Measurements from ENCODE around the gene ATOH1.

Gene ATOH1

DNA sequence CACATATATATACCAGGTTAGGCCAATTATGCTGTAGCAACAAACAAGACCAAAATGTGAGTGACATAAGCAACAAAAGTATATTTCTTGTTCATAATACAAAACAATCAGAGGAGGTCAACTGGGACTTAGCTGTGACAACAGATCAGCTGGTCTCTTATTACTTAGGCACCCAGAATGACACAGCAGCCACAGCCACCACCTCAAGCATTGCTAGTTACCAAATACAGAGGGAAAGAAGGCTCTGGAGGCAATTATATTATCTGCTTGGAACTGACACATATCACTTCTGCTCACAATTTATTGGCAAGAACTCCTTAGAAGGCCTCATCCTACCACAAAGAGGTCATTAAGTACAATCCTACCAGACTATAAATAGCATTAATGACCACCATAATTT, 15.2 kb downstream of the ATOH1 start:
- Histone ChIP-seq H3K27ac (ENCODE audit: low read depth, low read length) (no peak overlapping the region), H3K4me1 (ENCODE audit: control insufficient read depth, insufficient read depth, low read length) (no peaks in the 10 kb centered on the region), H3K9ac (ENCODE audit: low read length) (no peak overlapping the region), H3K36me3 (ENCODE audit: control insufficient read depth, insufficient read depth, low read length) (no peaks in the 10 kb centered on the region), H3K27me3 (ENCODE audit: control insufficient read depth, insufficient read depth, low read length) (no peaks in the 10 kb centered on the region), H3K4me3 (ENCODE audit: low read length) (no peak overlapping the region)

DNA sequence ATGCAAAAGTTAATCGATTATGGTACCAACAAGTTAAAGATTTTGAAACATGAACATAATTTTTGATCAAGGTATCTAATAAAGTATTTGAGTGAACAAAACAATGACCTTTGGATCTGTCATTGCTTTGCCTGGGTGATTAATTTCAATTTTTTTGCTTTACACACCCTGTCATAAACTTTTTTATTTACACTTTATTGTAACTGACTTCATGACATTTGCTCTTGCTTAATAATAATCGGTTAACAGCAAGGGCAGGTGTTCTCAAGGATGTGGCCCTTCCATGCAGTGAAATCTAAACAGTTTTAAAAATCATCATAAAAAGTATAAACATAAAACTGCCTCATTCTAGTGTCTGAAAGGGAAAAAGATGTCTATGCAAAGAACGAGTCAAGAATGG, 24.1 kb downstream of the ATOH1 start:
- H3K4me3 ChIP-seq (ENCODE audit: low read length): no peak overlapping the region

DNA sequence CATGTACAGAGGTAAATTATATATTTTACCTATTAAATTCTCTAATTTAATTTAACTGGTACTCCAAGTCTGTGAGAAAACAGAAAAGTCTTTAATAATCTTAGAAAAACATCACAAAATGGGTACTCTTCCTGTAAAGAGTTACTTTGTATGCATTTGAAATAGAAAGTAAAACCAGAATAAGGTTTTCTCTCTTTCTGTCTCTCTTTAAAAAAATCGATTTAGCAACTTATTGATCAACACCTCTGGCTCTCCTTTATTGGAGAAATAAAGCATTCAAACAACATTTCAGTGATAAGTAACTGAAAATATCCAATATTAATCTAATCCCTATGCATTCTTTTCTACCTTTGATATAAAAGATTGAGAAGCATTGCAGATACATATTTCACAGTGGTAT, 27.4 kb downstream of the ATOH1 start:
- Histone ChIP-seq H3K4me3 (ENCODE audit: low read length) (no peak overlapping the region), H3K27ac (ENCODE audit: low read depth, low read length) (no peak overlapping the region), H3K36me3 (ENCODE audit: control insufficient read depth, insufficient read depth, low read length) (no peaks in the 10 kb centered on the region), H3K9ac (ENCODE audit: low read length) (no peak overlapping the region), H3K27me3 (ENCODE audit: control insufficient read depth, insufficient read depth, low read length) (no peaks in the 10 kb centered on the region), H3K4me1 (ENCODE audit: control insufficient read depth, insufficient read depth, low read length) (no peaks in the 10 kb centered on the region)

More for the DNA sequence above, 24.1 kb downstream of the ATOH1 start:
- Histone ChIP-seq H3K27ac (ENCODE audit: low read depth, low read length) (no peak overlapping the region), H3K4me1 (ENCODE audit: control insufficient read depth, insufficient read depth, low read length) (no peaks in the 10 kb centered on the region), H3K36me3 (ENCODE audit: control insufficient read depth, insufficient read depth, low read length) (no peaks in the 10 kb centered on the region), H3K9ac (ENCODE audit: low read length) (no peak overlapping the region), H3K27me3 (ENCODE audit: control insufficient read depth, insufficient read depth, low read length) (no peaks in the 10 kb centered on the region)

DNA sequence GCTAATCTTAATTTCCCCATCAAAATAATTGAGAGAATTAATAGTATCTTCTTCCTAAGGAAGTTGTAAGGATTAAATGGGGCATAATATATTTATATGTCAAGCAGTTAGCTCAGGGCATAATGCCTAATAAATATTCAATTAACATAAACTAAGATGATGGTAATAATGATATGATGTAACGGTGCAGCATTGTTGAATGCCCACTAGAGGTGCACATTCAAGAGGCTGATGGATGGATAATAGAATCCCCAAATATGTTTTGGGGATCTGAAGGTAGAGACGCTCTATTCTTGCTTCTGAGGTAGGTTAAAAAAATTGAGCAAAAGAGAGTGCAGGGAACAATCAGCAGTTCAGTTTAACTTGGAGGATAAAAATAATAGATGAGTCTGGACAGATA, 37.1 kb downstream of the ATOH1 start:
- no peaks in the 10 kb centered on the region for H3K27me3 ChIP-seq (ENCODE audit: control insufficient read depth, insufficient read depth, low read length)
- H3K36me3 ChIP-seq (ENCODE audit: control insufficient read depth, insufficient read depth, low read length): no peaks in the 10 kb centered on the region
- H3K27ac ChIP-seq (ENCODE audit: low read depth, low read length): no peak overlapping the region
- no peak overlapping the region for H3K4me3 ChIP-seq (ENCODE audit: low read length)
- no peaks in the 10 kb centered on the region for H3K4me1 ChIP-seq (ENCODE audit: control insufficient read depth, insufficient read depth, low read length)
- H3K9ac ChIP-seq (ENCODE audit: low read length): no peak overlapping the region

DNA sequence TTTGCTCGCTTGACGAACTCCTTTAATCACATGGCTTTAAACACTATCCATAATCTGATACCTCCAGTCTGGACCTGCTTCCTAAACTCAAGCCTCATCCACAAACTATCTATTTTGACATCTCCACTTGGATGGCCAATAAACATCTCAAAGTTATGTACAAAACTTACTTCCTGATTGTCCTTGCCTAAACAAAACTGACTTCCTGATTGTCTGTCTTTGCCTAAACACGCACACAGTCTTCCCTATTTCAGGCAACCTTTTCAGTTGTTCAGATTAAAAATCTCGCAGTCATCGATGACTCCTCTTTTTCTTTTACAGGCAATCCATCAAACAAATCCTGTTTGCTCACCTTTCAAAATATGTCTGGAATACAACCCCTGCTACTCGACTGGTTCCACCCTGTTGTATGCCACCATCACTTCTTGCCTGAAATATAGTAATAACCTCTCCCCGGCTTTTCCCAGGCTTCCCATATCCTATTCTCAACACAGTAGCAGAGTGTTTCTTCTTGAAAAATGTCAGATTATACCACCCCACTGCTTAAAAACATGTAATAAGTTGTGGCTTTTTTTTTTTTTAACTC, 39.0 kb downstream of the ATOH1 start:
- no peaks in the 10 kb centered on the region for H3K27me3 ChIP-seq (ENCODE audit: control insufficient read depth, insufficient read depth, low read length)
- no peak overlapping the region for H3K4me3 ChIP-seq (ENCODE audit: low read length)
- no peaks in the 10 kb centered on the region for H3K4me1 ChIP-seq (ENCODE audit: control insufficient read depth, insufficient read depth, low read length)
- no peak overlapping the region for H3K27ac ChIP-seq (ENCODE audit: low read depth, low read length)
- H3K9ac ChIP-seq (ENCODE audit: low read length): no peak overlapping the region
- no peaks in the 10 kb centered on the region for H3K36me3 ChIP-seq (ENCODE audit: control insufficient read depth, insufficient read depth, low read length)

DNA sequence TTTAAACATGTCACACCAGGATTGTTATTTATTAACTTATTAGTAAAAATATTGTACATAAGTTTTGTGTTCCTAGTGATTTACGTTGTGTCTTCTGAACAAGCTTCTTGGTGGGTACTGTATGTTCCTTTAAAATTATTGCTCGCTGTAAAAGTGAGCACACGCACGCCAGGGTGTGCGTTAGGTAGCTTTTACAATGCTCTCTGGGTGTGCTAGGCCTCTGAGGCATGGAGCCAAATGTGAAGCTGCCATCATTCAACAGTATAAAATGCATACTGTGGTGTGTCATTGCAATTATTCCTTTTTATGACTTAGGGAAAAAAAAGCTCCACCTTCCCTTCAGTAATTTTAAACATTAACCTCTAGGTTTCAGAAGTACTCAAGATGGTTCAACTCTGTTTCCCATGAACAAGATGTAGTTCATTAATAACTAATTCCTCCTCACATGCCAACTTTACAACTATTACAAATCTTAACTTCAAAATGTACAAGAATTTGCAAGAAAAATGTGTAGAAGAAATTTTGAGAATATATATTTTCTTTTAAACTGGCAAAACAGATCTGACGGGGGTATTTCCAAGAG, 42.4 kb downstream of the ATOH1 start:
- H3K27me3 ChIP-seq (ENCODE audit: control insufficient read depth, insufficient read depth, low read length): no peaks in the 10 kb centered on the region
- no peak overlapping the region for H3K27ac ChIP-seq (ENCODE audit: low read depth, low read length)
- no peaks in the 10 kb centered on the region for H3K4me1 ChIP-seq (ENCODE audit: control insufficient read depth, insufficient read depth, low read length)

DNA sequence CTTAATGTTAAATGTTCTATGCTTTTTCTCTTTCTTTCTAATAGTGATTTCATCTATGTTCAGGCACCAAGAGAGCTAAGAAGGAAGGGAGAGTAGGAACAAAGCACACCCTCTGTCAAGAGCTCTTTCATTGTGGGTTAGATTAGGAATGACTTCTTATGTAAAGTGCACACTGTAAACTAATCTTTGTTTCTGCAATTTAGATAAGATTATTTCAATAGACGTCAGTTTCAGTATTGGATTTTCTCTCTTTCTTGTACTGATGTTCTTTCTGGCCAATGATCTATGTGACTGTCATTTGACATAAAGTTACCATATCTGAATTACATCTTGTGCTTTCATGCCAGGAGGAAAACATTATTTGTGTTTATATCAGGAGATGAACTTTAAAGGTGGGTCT, 48.2 kb downstream of the ATOH1 start:
- H3K9ac ChIP-seq (ENCODE audit: low read length): no peak overlapping the region
- H3K36me3 ChIP-seq (ENCODE audit: control insufficient read depth, insufficient read depth, low read length): no peaks in the 10 kb centered on the region
- no peak overlapping the region for H3K27ac ChIP-seq (ENCODE audit: low read depth, low read length)
- no peaks in the 10 kb centered on the region for H3K27me3 ChIP-seq (ENCODE audit: control insufficient read depth, insufficient read depth, low read length)
- H3K4me1 ChIP-seq (ENCODE audit: control insufficient read depth, insufficient read depth, low read length): no peaks in the 10 kb centered on the region
- no peak overlapping the region for H3K4me3 ChIP-seq (ENCODE audit: low read length)

More for the DNA sequence above, 42.4 kb downstream of the ATOH1 start:
- H3K36me3 ChIP-seq (ENCODE audit: control insufficient read depth, insufficient read depth, low read length): no peaks in the 10 kb centered on the region
- no peak overlapping the region for H3K9ac ChIP-seq (ENCODE audit: low read length)
- no peak overlapping the region for H3K4me3 ChIP-seq (ENCODE audit: low read length)

DNA sequence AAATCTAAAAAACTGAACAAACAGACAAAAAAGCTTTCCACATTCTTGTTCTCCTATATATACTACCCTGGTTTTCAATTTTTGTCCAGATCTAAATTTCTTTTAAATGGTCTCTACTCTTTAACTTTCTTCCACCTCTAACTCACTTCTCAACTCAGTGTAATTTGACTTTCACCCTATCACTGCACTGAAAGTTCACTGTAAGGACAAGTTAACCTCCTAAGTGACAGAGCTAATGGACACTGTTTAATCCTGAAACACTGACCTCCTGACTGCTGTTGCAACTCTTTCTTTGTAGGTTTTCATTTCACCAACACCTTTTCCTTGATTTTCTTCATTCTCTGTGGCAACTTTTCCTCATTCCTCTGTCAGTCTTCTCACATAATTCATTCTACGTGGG, 50.0 kb downstream of the ATOH1 start:
- no peaks in the 10 kb centered on the region for H3K36me3 ChIP-seq (ENCODE audit: control insufficient read depth, insufficient read depth, low read length)
- no peak overlapping the region for H3K9ac ChIP-seq (ENCODE audit: low read length)
- no peaks in the 10 kb centered on the region for H3K4me1 ChIP-seq (ENCODE audit: control insufficient read depth, insufficient read depth, low read length)
- no peak overlapping the region for H3K4me3 ChIP-seq (ENCODE audit: low read length)
- H3K27me3 ChIP-seq (ENCODE audit: control insufficient read depth, insufficient read depth, low read length): no peaks in the 10 kb centered on the region
- H3K27ac ChIP-seq (ENCODE audit: low read depth, low read length): no peak overlapping the region

DNA sequence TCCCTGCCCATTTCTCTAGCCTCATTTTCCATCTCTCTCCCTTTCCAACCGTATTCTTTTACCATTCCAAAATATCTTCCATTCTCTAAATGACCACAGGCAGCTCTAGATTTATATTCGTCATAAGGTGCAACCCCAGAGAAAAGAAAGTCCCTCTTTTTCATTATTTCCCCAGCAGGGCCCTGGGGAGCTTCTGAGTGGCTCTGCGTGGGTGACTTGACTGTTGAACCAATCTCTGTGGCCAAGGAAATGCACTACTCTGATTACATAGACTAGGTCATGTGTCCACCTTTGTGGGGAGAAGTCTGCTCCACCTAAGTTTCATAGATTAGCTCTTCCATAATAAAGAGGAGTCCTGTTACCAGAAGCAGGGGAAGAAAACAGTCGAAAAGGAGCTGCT, 51.4 kb downstream of the ATOH1 start:
- Histone ChIP-seq H3K27me3 (ENCODE audit: control insufficient read depth, insufficient read depth, low read length) (no peaks in the 10 kb centered on the region), H3K27ac (ENCODE audit: low read depth, low read length) (no peak overlapping the region), H3K4me3 (ENCODE audit: low read length) (no peak overlapping the region), H3K36me3 (ENCODE audit: control insufficient read depth, insufficient read depth, low read length) (no peaks in the 10 kb centered on the region), H3K4me1 (ENCODE audit: control insufficient read depth, insufficient read depth, low read length) (no peaks in the 10 kb centered on the region), H3K9ac (ENCODE audit: low read length) (no peak overlapping the region)

Data from rectal smooth muscle tissue (tissue), 1 donor.